Gastrocnemius medialis (tissue), 4 donors: Measurements from ENCODE around the gene GPR157. TPM values are rescaled to one million over a fixed set of nuclear protein-coding genes. Genes with fewer than 3 reads are reported as not detected.

Source experiments
- ATAC-seq, 2 donors: fragments of 150-250 bp; one replicate each; pipeline ENCODE4 v1.9.1; 2016
- DNase-seq, 2 donors: peaks; one replicate each; pipeline ENCODE4 v3.0.0-alpha.2; 2019
- H3K27ac ChIP-seq, 4 donors: fragments of 200-600 bp; sonication (generic); 1 replicate in 1 of 4; 2 replicates in 3 of 4; pipeline ENCODE4 v1.5.1; 2016 to 2018; ENCODE audit warnings: mild to moderate bottlenecking in 2 of 4, moderate library complexity in 1 of 4
- H3K27me3 ChIP-seq, 3 donors: fragments of 200-600 bp; sonication (generic) in 2 of 3; 1 replicate in 1 of 3; 2 replicates in 2 of 3; pipeline versions ENCODE4 v1.5.1 to v1.6.0; 2016 to 2019; ENCODE audit warnings: mild to moderate bottlenecking in 1 of 3, moderate library complexity in 1 of 3
- H3K36me3 ChIP-seq, 2 donors: fragments of 200-600 bp; sonication (generic) in 1 of 2; one replicate each; pipeline ENCODE4 v1.5.1; 2017 to 2018
- H3K4me1 ChIP-seq, 2 donors: fragments of 200-600 bp; sonication (generic) in 1 of 2; one replicate each; pipeline ENCODE4 v1.5.1; 2016 to 2017; ENCODE audit warnings: mild to moderate bottlenecking in 2 of 2
- H3K4me3 ChIP-seq, 4 donors: fragments of 200-600 bp; sonication (generic) in 3 of 4; 1 replicate in 1 of 4; 2 replicates in 3 of 4; pipeline ENCODE4 v1.5.1; 2016 to 2019; ENCODE audit warnings: mild to moderate bottlenecking in 2 of 4
- H3K9me3 ChIP-seq, 3 donors: fragments of 200-600 bp; sonication (generic) in 2 of 3; 1 replicate in 1 of 3; 2 replicates in 2 of 3; pipeline ENCODE4 v1.5.1; 2016 to 2019
- POLR2A ChIP-seq, 2 donors: fragments of 450-650 bp; IDR thresholded peaks; one replicate each; pipeline ENCODE4 v1.6.1; 2017; ENCODE audit warnings: antibody characterized with exemption in 2 of 2, mild to moderate bottlenecking in 2 of 2, moderate library complexity in 2 of 2
- in situ Hi-C, 4 donors: fragments of 200-750 bp; cut with MboI; loops; one replicate each; pipeline versions ENCODE4 v1.15.0 to v1.8.0; 2017; ENCODE audit warnings: low sequenced_read_pairs in 4 of 4
- intact Hi-C: fragments of 100-400 bp; cut with DNase I; formaldehyde crosslinking; loops from one replicate; pipeline ENCODE4 v1.15.1; 2023; ENCODE audit warnings: low total_unique reads
- total RNA-seq, 4 donors: library from RNA; depleted of rRNA; stranded (reverse); fragments of >200 nt; gene quantifications; one replicate each; pipeline versions ENCODE4 v1.1.0 to v1.2.3, GENCODE V29; 2016
- TF ChIP-seq, protein P1 (sequence below), 5 experiments: fragments of 450-650 bp in 3 of 5; fragments of 200-600 bp in 2 of 5; sonication (generic) in 2 of 5; IDR thresholded peaks in 4 of 5; conservative IDR thresholded peaks in 1 of 5; 1 replicate in 4 of 5; 2 replicates in 1 of 5; pipeline ENCODE4 v1.5.1; 2016 to 2019; ENCODE audit warnings: antibody characterized with exemption in 5 of 5, mild to moderate bottlenecking in 3 of 5, moderate library complexity in 3 of 5

The GPR157 gene
- total RNA-seq, 4 donors from 2014 or later = 12.9 to 38.1 (median 18.9) TPM

DNA sequence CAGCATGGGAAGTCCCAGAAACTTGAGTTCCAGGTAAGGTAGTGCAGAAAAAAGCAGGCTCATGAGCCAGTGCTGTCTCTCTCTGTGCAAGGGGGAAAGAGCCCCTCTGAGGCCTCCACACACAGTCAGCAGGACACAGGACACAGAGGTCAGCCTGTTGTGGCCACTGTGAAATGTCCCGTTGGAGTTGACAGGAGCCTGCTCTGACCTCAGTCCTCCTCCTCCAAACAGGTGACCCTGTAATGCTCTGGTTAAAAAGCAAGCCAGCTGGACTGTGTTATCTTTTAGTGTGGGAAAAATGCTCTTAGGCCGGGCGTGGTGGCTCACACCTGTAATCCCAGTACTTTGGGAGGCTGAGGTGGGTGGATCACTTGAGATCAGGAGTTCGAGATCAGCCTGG is 24.2 kb upstream of the GPR157 start:
- H3K27ac ChIP-seq = no peak overlapping the region
- ATAC-seq (no peak), DNase-seq (no peak)
- no peak for TF ChIP-seq POLR2A (IDR thresholded peaks at IDR 0.05)
- in situ Hi-C loops = no loop called here
- intact Hi-C loops = loop anchor here (5.0 kb wide), 1 partner anchor 56 kb away; no protein-coding TSS in a partner anchor
- H3K4me1 ChIP-seq = peaks cover 11% of the 10 kb centered on the region in 2 donors
- no peaks in the 10 kb centered on the region for H3K27me3 ChIP-seq
- no peaks in the 10 kb centered on the region for H3K36me3 ChIP-seq
- H3K9me3 ChIP-seq = no peaks in the 10 kb centered on the region
- no peak overlapping the region for H3K4me3 ChIP-seq

DNA sequence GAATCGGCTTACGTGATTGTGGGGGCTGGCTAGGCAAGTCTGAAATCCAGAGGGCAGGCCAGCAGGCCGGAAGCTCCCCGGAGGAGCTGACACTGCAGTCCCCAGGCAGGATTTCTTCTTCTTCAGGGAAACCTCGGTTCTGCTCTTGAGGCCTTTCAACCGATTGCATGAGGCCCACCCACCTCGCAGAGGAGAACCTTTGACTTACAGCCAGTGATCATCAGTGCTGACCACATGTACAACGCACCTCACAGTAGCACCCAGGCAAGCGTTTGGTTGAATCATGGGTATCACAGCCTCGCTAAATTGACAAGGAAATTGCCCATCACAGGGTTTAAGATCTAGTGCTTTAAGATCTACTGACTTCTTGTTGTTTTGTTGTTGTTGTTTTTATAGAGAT is 23.6 kb upstream of the GPR157 start:
- Histone ChIP-seq H3K36me3 (no peaks in the 10 kb centered on the region), H3K4me1 (peaks cover 11% of the 10 kb centered on the region in 2 donors), H3K27ac (peak overlapping the region; percentile 52 to 74 (median 64)), H3K4me3 (no peak overlapping the region), H3K27me3 (no peaks in the 10 kb centered on the region), H3K9me3 (no peaks in the 10 kb centered on the region)
- no peak for TF ChIP-seq POLR2A (IDR thresholded peaks at IDR 0.05)
- TF ChIP-seq, protein P1, sequence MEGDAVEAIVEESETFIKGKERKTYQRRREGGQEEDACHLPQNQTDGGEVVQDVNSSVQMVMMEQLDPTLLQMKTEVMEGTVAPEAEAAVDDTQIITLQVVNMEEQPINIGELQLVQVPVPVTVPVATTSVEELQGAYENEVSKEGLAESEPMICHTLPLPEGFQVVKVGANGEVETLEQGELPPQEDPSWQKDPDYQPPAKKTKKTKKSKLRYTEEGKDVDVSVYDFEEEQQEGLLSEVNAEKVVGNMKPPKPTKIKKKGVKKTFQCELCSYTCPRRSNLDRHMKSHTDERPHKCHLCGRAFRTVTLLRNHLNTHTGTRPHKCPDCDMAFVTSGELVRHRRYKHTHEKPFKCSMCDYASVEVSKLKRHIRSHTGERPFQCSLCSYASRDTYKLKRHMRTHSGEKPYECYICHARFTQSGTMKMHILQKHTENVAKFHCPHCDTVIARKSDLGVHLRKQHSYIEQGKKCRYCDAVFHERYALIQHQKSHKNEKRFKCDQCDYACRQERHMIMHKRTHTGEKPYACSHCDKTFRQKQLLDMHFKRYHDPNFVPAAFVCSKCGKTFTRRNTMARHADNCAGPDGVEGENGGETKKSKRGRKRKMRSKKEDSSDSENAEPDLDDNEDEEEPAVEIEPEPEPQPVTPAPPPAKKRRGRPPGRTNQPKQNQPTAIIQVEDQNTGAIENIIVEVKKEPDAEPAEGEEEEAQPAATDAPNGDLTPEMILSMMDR (IDR thresholded peaks at IDR 0.05 in 4 of 5, conservative IDR thresholded peaks at IDR 0.05 in 1 of 5) = no peak
- ATAC-seq (no peak), DNase-seq (no peak)
- in situ Hi-C loops = no loop called here
- intact Hi-C loops = loop anchor here (5.0 kb wide), 1 partner anchor 55 kb away; no protein-coding TSS in a partner anchor

DNA sequence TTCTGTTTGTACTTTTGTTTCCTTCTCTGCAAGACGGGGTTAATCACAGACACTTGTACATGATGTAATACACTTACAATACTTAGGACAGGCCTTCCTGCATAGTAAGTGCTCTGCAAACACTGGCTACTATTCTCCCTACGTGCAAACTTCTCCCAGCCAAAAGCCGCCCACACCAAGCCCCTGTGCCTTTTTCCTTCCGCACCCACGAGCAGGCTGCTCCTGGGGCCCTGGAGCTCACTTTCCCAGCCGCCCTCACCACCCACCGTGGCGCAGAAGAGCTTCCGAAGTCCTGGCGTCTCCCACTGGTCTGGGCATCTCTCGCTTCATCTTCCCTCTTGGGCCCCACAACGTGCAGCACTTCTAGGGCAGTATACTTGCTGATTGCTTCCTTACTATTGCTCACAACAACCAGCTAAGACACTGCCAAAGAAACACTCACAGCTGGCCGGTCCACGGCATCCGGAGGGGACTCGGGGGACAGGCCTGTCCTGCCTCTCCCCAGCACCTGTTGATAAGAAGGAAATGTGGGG is 22.5 kb upstream of the GPR157 start:
- H3K4me3 ChIP-seq = peak overlapping the region in 1 of 4 donors; percentile 20
- in situ Hi-C loops = no loop called here
- ATAC-seq (peak in 1 of 2 donors; percentile 38), DNase-seq (no peak)
- H3K27ac ChIP-seq = peak overlapping the region; percentile 52 to 74 (median 64)
- peaks cover 11% of the 10 kb centered on the region in 2 donors for H3K4me1 ChIP-seq
- no peaks in the 10 kb centered on the region for H3K27me3 ChIP-seq
- TF ChIP-seq POLR2A (IDR thresholded peaks at IDR 0.05) = no peak
- TF ChIP-seq, protein P1 (IDR thresholded peaks at IDR 0.05 in 4 of 5, conservative IDR thresholded peaks at IDR 0.05 in 1 of 5) = no peak
- no peaks in the 10 kb centered on the region for H3K36me3 ChIP-seq
- intact Hi-C loops = loop anchor here (5.0 kb wide), 1 partner anchor 54 kb away; no protein-coding TSS in a partner anchor
- no peaks in the 10 kb centered on the region for H3K9me3 ChIP-seq

DNA sequence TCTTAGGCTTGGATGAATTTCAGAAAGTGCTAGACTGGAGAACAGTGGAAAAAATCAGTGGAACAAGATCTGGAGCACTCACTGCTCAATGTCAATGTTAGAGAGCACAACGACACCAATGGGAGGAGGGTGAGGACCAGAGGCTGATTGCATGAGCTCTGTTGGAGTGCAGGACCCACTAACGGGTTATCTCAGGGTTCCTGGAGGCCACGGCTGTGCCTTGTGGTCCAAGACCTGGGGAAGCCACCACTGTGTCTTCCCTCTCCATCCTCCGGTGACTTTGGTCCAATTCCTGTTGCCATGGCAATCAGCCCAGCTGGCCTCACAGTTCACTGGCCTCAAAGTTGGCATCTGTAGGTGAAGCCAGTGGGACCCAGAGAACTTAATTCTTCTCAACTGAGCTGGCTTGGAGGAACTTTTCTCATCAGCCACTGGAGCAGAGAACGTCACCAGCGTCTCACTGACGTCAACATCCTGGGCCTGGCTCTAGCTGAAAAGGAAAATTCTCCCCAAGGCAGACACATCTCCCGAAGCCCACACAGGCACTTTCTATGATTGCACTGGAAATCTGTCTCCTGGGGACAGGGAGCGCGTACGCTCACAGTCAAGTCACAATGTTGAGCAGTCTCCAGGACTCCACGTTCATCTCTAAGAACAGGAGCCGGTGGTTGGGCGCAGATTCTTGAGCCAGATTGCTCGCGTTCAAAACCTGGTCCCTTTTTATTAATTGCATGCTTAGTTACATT is 21.9 kb upstream of the GPR157 start:
- H3K4me3 ChIP-seq = peak overlapping the region in 1 of 4 donors; percentile 20
- H3K9me3 ChIP-seq = no peaks in the 10 kb centered on the region
- H3K27ac ChIP-seq = peak overlapping the region; percentile 65 to 75 (median 71)
- TF ChIP-seq, protein P1 (IDR thresholded peaks at IDR 0.05 in 4 of 5, conservative IDR thresholded peaks at IDR 0.05 in 1 of 5) = no peak
- TF ChIP-seq POLR2A (IDR thresholded peaks at IDR 0.05) = no peak
- intact Hi-C loops (loop anchor here (5.0 kb wide), 1 partner anchor 53 kb away; no protein-coding TSS in a partner anchor), in situ Hi-C loops (no loop called here)
- no peaks in the 10 kb centered on the region for H3K36me3 ChIP-seq
- DNase-seq = peak in 1 of 2 donors; percentile 34
- no peaks in the 10 kb centered on the region for H3K27me3 ChIP-seq
- H3K4me1 ChIP-seq = peaks cover 11% of the 10 kb centered on the region in 2 donors
- ATAC-seq = peak; percentile 45 to 62
